NCI-H510A (cell line): ENCODE results near the gene ZFR2.

ENCODE experiments used
- DNase-seq: peaks from one replicate; lab custom pipeline; 2025; lab: John Stamatoyannopoulos, UW

ZFR2 gene

GRCh38 chr19:3813473-3814392 lies 55.1 kb downstream of the ZFR2 start:
- DNase-seq = no peak

- DNase-seq = no peak
These were observed 58.0 kb downstream of the ZFR2 start for GRCh38 chr19:3810708-3811355.

DNA sequence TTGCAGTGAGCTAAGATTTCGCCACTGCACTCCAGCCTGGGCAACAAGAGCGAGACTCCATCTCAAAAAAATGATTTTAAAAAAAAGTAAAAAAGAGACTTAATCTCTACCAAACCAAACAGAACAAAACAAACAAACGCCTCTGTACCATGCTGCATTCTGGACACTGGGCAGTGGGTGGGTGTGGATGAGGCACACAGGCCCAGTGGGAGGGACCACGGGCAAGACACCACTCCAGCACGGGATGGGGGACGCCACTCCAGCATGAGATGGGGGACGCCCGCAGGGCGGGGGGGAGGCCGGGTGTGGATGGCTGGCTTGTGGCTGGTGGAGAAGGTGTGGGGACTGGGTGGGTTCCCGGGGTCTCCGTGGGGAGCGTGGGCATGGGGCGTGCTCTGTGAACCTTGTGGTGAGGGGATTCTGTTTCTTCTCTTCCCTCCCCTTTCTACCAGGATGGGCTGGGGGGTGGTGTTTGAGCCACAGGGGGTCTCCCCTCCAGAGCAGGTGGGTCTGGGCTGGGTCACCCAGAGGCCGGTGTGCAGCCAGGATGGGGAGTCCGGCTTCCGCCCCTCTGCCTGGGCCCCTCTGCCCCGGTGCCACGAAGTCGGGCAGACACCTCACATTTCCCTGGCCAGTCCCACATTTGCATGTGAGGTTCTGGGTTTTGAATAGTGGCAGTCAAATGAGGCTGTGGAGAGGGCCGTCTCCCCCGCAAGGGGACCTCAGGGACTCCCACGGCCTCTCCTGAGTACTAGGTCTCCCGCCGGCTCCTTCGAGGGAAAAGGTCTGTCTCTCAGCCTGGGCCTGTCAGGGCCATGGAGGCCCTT lies 58.7 kb downstream of the ZFR2 start:
- DNase-seq = no peak

GRCh38 chr19:3808420-3809143 lies 60.3 kb downstream of the ZFR2 start:
- DNase-seq = no peak

- DNase-seq = no peak
These were observed 61.1 kb downstream of the ZFR2 start for GRCh38 chr19:3807574-3808354.

DNA sequence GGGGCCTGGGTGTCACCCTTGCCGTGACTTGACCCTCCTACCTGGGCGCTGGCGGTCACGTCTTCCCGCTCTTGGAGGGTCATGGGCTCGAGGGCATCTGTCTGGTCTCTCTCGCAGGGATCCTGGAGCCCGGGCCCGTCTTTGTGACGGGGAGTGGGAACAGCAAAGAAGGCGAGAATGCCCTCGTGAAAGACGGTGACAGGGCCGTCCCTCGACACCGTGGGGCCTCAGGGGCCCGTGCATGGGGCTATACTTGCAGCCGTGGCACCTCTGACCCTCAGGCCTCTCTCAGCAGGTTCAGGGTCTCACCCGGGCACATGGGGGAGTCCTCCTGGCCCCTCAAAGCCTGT lies 61.7 kb downstream of the ZFR2 start:
- DNase-seq = no peak

DNA sequence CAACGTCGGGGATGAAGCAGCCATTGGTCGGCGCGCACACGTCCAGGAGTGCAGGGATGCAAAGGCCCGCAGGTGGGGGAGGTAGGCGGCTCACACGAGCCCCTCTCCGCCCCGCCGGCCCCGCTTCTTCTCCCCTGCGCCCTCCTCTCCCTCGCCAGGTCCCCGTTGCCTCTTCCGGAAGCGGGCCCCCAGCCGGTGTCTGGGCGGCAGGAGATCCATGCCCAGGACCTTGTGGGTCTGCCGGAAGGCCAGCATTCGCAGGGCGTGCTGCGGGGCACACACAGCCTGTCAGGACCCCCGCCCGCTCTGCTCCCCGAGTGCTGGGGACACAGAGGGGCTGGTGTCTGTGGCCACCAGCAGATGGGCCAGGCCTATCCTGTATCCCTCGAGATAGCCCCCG lies 63.0 kb downstream of the ZFR2 start:
- no peak for DNase-seq

- no peak for DNase-seq
These were observed 64.4 kb downstream of the ZFR2 start for GRCh38 chr19:3804429-3804828.

GRCh38 chr19:3803986-3804385 lies 64.9 kb downstream of the ZFR2 start:
- DNase-seq = no peak

DNA sequence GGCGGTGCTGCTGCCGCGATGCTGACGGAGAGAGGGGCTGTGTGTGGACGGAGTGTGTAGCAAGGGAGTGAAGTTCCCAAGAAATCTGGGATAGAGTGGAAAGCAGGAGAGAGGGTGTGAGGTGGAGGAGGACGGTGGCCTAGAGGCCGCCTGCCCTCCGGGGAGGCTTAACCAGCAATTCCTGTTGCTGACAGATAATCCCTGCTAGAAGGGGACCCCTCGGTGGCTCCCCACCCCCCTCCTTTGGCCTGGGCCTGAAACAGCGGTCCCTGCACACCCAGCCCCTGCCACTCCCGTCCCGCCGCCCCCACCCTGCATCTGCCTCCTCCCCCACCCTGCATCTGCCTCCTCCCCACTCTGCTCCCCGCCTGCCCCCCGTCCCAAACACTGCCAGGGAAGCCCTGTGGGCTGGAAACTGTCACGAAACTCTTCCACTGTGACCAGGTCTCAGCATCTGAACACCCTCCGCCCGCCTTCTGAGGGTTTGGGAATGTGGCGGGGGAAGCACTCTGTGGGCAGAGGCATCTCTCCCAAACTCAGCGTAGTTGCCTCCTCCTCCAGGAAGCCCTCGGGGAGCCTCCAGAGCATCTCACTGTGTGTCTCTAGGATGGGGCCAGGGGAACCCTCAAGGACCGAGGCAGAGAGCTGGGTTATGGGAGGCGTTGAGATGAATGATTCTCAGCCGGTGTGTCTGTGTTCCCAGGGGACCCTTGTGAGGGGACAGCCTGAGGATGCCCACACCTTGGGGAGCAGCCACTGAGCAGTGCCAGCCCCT lies 65.5 kb downstream of the ZFR2 start:
- no peak for DNase-seq

- DNase-seq = peak; percentile 65
These were observed 67.3 kb downstream of the ZFR2 start for GRCh38 chr19:3801412-3802096.

GRCh38 chr19:3800996-3801395 lies 67.8 kb downstream of the ZFR2 start:
- no peak for DNase-seq

- no peak for DNase-seq
These were observed 70.7 kb downstream of the ZFR2 start for GRCh38 chr19:3798137-3798536.

DNA sequence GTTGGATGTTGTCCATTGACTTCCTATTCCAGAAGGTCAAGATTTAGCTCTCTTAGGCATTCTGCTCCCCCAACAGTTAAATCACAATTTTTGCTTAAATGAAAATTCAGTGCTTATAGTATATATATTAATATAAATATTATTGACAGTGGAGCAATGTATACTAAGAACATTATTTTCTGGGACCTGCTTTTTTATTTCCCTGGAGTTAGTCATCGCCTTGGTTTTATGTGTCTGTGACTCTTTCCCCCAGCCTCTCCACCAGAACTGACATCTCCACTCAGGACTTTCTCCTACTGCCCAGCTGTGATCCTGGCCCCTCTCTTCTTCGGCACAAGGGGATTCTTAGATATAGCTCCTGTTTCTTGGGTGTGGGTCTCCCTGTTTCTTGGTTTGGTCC lies 72.5 kb downstream of the ZFR2 start:
- no peak for DNase-seq

DNA sequence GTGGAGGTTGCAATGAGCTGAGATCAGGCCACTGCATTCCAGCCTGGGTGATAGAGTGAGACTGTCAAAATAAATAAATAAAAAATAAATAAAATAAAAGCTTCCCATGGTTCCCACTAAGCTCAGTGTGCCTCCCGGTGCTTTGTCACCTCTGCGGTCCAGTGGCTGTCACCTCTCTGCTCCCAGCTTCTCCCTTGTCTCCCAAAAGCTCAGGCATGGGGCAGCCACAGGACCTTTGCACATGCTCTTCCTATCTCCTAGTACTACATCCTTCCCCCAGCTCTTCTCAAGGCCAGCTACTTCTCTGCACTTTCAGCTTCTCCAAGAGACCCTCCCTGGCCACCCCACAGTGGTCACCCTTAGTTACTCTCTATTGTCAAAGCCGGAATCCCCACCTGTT lies 75.0 kb downstream of the ZFR2 start:
- no peak for DNase-seq

DNA sequence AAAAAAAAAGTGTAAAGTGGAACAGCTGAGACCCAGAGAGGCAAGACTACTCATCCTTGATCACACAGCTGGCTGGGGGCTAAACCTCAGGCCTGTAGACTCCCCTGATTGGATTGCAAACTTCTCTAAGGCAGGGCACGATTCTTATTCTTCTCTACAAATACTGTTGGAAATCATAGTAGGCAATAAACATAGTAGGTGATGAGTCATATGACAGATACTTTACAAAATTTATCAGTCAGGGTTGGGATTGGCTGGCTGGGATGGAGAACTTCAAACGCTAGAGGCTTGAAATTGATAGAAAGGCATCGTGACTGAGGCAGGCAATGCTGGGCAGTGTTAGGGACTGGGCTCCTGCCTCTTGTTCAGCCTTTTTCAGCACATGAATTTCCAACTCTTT lies 76.7 kb downstream of the ZFR2 start:
- DNase-seq = no peak

- DNase-seq = no peak
These were observed 77.9 kb downstream of the ZFR2 start for GRCh38 chr19:3790941-3791340.

GRCh38 chr19:3790209-3790734 lies 78.6 kb downstream of the ZFR2 start:
- no peak for DNase-seq

DNA sequence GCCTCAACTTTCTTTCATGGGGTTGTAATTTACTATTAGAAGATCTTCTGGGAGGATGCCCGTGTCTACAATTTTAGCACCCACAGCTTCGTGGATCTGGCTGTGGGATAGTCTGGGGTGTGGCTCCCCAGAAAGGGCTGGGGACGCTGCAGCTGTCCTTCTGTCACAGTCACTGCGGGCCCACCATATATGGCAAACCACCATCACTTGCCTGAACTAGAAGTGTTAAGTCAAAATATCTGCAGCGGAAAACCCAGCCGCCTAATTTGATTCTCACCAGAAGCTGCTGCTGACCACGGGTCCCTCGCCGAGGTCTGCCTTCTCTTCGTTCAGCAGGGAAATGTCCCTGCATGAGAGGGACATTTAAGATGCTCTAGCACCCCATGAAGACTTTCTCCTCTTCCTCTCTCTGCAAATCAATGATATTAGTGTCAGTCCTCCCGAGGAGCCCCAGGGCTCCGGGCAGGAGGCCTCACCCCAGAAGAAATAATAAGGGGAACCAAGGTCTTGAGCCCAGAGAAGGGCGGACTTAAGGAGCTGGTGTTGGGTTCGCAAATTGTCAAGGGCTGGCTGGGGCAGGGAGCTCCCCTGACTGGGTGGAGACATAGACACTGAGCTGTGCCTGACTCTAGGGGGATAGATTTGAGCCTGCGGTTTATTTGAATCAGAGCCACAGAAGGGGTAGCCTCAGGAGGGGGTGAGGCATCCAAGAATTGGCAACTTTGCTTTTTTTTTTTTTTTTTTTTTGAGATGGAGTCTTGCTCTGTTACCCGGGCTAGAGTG lies 79.7 kb downstream of the ZFR2 start:
- DNase-seq = no peak
